Uterus (tissue), 2 donors: Measurements from ENCODE around the gene RER1.

ENCODE experiments used
- POLR2A ChIP-seq, 2 donors: fragments of 450-650 bp; IDR thresholded peaks; one replicate each; pipeline ENCODE4 v1.6.1; 2016; ENCODE audit warnings: antibody characterized with exemption in 2 of 2, mild to moderate bottlenecking in 1 of 2, moderate library complexity in 1 of 2
- TF ChIP-seq, protein P1 (sequence below), 4 experiments: fragments of 200-600 bp in 2 of 4; fragments of 450-650 bp in 2 of 4; sonication (generic) in 2 of 4; IDR thresholded peaks; one replicate each; pipeline ENCODE4 v1.5.1; 2016 to 2019; ENCODE audit warnings: antibody characterized with exemption in 4 of 4, mild to moderate bottlenecking in 2 of 4, moderate library complexity in 1 of 4

- TF ChIP-seq, protein P1, sequence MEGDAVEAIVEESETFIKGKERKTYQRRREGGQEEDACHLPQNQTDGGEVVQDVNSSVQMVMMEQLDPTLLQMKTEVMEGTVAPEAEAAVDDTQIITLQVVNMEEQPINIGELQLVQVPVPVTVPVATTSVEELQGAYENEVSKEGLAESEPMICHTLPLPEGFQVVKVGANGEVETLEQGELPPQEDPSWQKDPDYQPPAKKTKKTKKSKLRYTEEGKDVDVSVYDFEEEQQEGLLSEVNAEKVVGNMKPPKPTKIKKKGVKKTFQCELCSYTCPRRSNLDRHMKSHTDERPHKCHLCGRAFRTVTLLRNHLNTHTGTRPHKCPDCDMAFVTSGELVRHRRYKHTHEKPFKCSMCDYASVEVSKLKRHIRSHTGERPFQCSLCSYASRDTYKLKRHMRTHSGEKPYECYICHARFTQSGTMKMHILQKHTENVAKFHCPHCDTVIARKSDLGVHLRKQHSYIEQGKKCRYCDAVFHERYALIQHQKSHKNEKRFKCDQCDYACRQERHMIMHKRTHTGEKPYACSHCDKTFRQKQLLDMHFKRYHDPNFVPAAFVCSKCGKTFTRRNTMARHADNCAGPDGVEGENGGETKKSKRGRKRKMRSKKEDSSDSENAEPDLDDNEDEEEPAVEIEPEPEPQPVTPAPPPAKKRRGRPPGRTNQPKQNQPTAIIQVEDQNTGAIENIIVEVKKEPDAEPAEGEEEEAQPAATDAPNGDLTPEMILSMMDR (IDR thresholded peaks at IDR 0.05) = no peak
- no peak for TF ChIP-seq POLR2A (IDR thresholded peaks at IDR 0.05)
Measured at GRCh38 chr1:2400576-2400909, 8.9 kb downstream of the RER1 start.
